ENCODE data around the gene DCX.
"Not testable (repeated sequence)": the region's sequence is repeated elsewhere in the genome, so short reads cannot be mapped to it uniquely, and the experiment has no call there.

Gene DCX

GRCh38 chrX:111365770-111366325 lies 46.1 kb downstream of the DCX start:
- no peak for DNase-seq

GRCh38 chrX:111363741-111364140 lies 48.3 kb downstream of the DCX start:
- DNase-seq = no peak

- DNase-seq = no peak
Observed at GRCh38 chrX:111361751-111362150, 50.2 kb downstream of the DCX start.

GRCh38 chrX:111360839-111361238 lies 51.2 kb downstream of the DCX start:
- DNase-seq = no peak

GRCh38 chrX:111355523-111356115 lies 56.4 kb downstream of the DCX start:
- no peak for DNase-seq

- DNase-seq = no peak
Observed at GRCh38 chrX:111354496-111354895, 57.5 kb downstream of the DCX start.

GRCh38 chrX:111353793-111354192 lies 58.2 kb downstream of the DCX start:
- DNase-seq = no peak

- DNase-seq = no peak
Observed at GRCh38 chrX:111352424-111352823, 59.6 kb downstream of the DCX start.

- DNase-seq = no peak
Observed at GRCh38 chrX:111349934-111350333, 62.1 kb downstream of the DCX start.

- DNase-seq = no peak
Observed at GRCh38 chrX:111349101-111349500, 62.9 kb downstream of the DCX start.

- DNase-seq = no peak
Observed at GRCh38 chrX:111348429-111348828, 63.6 kb downstream of the DCX start.

- DNase-seq = not testable (repeated sequence)
Observed at GRCh38 chrX:111346150-111346549, 65.8 kb downstream of the DCX start.

GRCh38 chrX:111340054-111340453 lies 71.9 kb downstream of the DCX start:
- no peak for DNase-seq

- no peak for DNase-seq
Observed at GRCh38 chrX:111339212-111339611, 72.8 kb downstream of the DCX start.

GRCh38 chrX:111338095-111338698 lies 73.8 kb downstream of the DCX start:
- no peak for DNase-seq

GRCh38 chrX:111337067-111337637 lies 74.8 kb downstream of the DCX start:
- DNase-seq = no peak

- no peak for DNase-seq
Observed at GRCh38 chrX:111336141-111336540, 75.9 kb downstream of the DCX start.

- DNase-seq = no peak
Observed at GRCh38 chrX:111329370-111329769, 82.6 kb downstream of the DCX start.

GRCh38 chrX:111328858-111329257 lies 83.1 kb downstream of the DCX start:
- no peak for DNase-seq

GRCh38 chrX:111322231-111322855 lies 89.6 kb downstream of the DCX start:
- no peak for DNase-seq

- DNase-seq = no peak
Observed at GRCh38 chrX:111319451-111319850, 92.5 kb downstream of the DCX start.

GRCh38 chrX:111318901-111319300 lies 93.1 kb downstream of the DCX start:
- no peak for DNase-seq

- DNase-seq = no peak
Observed at GRCh38 chrX:111309083-111309482, 102.9 kb downstream of the DCX start.

GRCh38 chrX:111308039-111308438 lies 104.0 kb downstream of the DCX start:
- no peak for DNase-seq

Measured in stimulated activated CD4-positive, alpha-beta T cell treated with anti-CD3 and anti-CD28 coated beads, Interleukin-4, amount 100 ng/mL, for 24 hours (primary cell).